GM10266 (cell line): ENCODE measurements around the gene ASIP.
"Not testable (repeated sequence)": the region's sequence is repeated elsewhere in the genome, so short reads cannot be mapped to it uniquely, and the experiment has no call there.

Experiments used
- DNase-seq: peaks from one replicate; pipeline ENCODE4 v3.0.0; 2012; ENCODE audit errors: extremely low spot score
- CTCF ChIP-seq: IDR thresholded peaks from 2 replicates; pipeline ENCODE4 v1.5.1; 2012; ENCODE audit warnings: mild to moderate bottlenecking, low read depth; ENCODE audit not compliant: control insufficient read depth, insufficient read depth; ENCODE audit errors: missing control alignments

Gene ASIP

GRCh38 chr20:34231634-34232033 lies 9.6 kb upstream of the ASIP start:
- no peak for TF ChIP-seq CTCF
- DNase-seq: no peak

GRCh38 chr20:34232494-34233087 lies 8.6 kb upstream of the ASIP start:
- TF ChIP-seq CTCF: no peak
- DNase-seq: no peak

GRCh38 chr20:34233687-34234086 lies 7.5 kb upstream of the ASIP start:
- DNase-seq: no peak
- TF ChIP-seq CTCF: no peak

GRCh38 chr20:34235875-34236274 lies 5.3 kb upstream of the ASIP start:
- no peak for TF ChIP-seq CTCF
- DNase-seq: no peak

- no peak for TF ChIP-seq CTCF
- no peak for DNase-seq
Observed at GRCh38 chr20:34237942-34238341, 3.3 kb upstream of the ASIP start.

- TF ChIP-seq CTCF: no peak
- no peak for DNase-seq
Observed at GRCh38 chr20:34240121-34240520, 1.1 kb upstream of the ASIP start.

GRCh38 chr20:34242015-34242414 lies 792 bp downstream of the ASIP start:
- DNase-seq: not testable (repeated sequence)

- no peak for TF ChIP-seq CTCF
- DNase-seq: no peak
Observed at GRCh38 chr20:34242879-34243278, 1.7 kb downstream of the ASIP start.
